Fibroblast of the aortic adventitia (primary cell): ENCODE measurements around the gene LAMA3. TPM values are rescaled to one million over a fixed set of nuclear protein-coding genes. Genes with fewer than 3 reads are reported as not detected.
A peak's percentile ranks its signal among the peaks of the same experiment; 100 is the strongest.

ENCODE experiments used
- DNase-seq: peaks from one replicate; pipeline ENCODE4 v3.0.0-alpha.2; 2010; ENCODE audit warnings: low read depth
- H3K4me3 ChIP-seq: 2 replicates; pipeline ENCODE4 v1.5.1; 2011; ENCODE audit warnings: low read depth, mild to moderate bottlenecking, control low read depth, low read length, moderate library complexity
- total RNA-seq: library from RNA; depleted of rRNA; stranded (reverse); fragments of >200 nt; gene quantifications from 2 replicates; pipeline ENCODE4 v1.2.3, GENCODE V29; 2012; ENCODE audit warnings: low replicate concordance
- TF ChIP-seq, protein P1 (sequence below): IDR thresholded peaks from 2 replicates; pipeline ENCODE4 v1.5.1; 2011; ENCODE audit warnings: mild to moderate bottlenecking, low read length, control low read depth, inconsistent platforms; ENCODE audit not compliant: insufficient read depth

The LAMA3 gene
- total RNA-seq, 1 donor: 15.7 TPM

GRCh38 chr18:23822590-23823385 lies 133.5 kb downstream of the LAMA3 start:
- TF ChIP-seq, protein P1, sequence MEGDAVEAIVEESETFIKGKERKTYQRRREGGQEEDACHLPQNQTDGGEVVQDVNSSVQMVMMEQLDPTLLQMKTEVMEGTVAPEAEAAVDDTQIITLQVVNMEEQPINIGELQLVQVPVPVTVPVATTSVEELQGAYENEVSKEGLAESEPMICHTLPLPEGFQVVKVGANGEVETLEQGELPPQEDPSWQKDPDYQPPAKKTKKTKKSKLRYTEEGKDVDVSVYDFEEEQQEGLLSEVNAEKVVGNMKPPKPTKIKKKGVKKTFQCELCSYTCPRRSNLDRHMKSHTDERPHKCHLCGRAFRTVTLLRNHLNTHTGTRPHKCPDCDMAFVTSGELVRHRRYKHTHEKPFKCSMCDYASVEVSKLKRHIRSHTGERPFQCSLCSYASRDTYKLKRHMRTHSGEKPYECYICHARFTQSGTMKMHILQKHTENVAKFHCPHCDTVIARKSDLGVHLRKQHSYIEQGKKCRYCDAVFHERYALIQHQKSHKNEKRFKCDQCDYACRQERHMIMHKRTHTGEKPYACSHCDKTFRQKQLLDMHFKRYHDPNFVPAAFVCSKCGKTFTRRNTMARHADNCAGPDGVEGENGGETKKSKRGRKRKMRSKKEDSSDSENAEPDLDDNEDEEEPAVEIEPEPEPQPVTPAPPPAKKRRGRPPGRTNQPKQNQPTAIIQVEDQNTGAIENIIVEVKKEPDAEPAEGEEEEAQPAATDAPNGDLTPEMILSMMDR: no peak
- no peak overlapping the region for H3K4me3 ChIP-seq
- peak; percentile 54 for DNase-seq

- TF ChIP-seq, protein P1: no peak
Measured at GRCh38 chr18:23824240-23824639, 135.0 kb downstream of the LAMA3 start.

DNA sequence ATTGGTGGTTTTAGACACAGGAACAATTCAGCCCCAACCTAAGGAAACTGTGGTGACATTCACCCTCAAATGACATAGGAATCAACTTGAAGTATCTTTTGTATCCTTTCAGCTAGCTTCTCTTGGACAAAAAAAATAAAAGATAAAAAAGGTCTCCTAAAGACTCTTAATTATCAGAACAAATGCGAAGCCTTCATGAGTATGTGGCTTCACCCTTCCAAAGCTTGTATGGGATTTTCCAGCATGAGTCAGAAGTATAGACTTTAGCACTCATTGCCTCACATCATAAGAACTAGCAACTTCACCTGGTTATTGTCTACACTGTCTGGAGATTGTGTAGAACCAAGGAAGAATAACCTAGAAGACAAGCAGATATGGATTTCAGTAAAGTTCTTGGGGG lies 135.4 kb downstream of the LAMA3 start:
- no peak overlapping the region for H3K4me3 ChIP-seq
- peak; percentile 35 for DNase-seq
- TF ChIP-seq, protein P1: no peak

More at GRCh38 chr18:23824240-23824639, 135.0 kb downstream of the LAMA3 start:
- DNase-seq: no peak
- no peak overlapping the region for H3K4me3 ChIP-seq

- H3K4me3 ChIP-seq: no peak overlapping the region
- TF ChIP-seq, protein P1: no peak
- peak; percentile 14 for DNase-seq
Measured at GRCh38 chr18:23825496-23825895, 136.2 kb downstream of the LAMA3 start.

DNA sequence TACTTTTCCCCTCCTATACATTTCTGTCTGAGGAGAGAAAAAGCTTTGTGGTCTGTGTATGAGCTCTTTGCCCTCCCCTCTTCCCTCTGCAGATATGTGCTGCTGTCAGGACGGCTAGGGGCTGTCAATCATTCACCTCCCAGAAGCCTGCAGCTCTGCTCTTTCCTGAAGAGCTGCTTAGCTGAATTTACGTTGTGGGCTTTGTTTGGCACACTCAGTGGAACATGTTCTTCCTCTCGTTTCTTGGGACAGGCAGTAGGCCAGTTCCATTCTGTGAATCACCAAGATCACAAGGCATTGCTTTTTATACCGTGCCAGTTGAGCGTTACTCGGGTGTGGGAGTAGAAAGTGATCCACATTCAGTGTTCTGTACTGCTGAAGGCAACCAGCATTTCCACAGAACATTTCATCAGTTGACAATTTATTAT lies 136.7 kb downstream of the LAMA3 start:
- TF ChIP-seq, protein P1: no peak
- peak; percentile 93 for DNase-seq
- no peak overlapping the region for H3K4me3 ChIP-seq

DNA sequence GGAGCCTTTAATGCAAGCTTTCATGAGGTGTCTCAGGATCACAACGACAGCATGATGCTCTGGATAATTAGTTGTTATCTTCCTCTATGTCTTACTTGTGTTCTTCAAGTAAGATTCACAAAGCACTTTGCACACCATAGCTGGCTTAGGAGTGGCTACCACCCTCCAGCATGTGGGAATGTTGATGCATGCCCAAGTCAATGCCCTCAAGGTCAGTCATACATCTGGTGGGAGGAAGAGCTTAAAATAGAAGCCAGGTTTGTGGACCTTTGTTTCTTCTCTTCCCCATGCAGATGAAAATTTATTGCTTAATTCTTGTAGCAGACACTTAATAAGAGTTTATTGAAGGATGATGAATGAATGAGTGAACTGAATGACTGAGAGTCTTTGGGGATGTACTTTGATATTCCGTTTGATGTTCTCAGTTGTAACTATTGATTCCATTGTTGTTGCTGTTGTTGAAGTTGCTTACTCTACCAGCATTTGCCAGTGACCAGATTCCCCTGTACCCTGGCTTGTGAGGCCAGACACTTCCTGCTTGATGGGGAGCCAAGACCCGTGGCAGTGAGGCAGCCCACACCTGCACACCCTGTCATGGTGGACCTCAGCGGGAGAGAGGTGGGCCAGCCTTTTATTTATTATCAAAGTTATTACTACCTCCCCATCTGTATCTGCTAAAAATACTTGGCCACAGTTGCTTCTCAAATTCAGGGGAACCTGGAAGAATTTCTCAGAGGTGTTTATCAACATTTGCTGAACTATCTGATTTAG lies 137.8 kb downstream of the LAMA3 start:
- TF ChIP-seq, protein P1: no peak
- H3K4me3 ChIP-seq: no peak overlapping the region
- DNase-seq: peak; percentile 12
